Hepatocyte (in vitro differentiated cells): Measurements from ENCODE around the gene CFAP99.

Experiments
- EZH2phosphoT487 ChIP-seq: fragments of 200-600 bp; sonication (generic); IDR thresholded peaks from one replicate; pipeline ENCODE4 v1.6.1; 2018; ENCODE audit warnings: antibody characterized with exemption, mild to moderate bottlenecking, low read depth, moderate library complexity; ENCODE audit not compliant: unreplicated experiment, severe bottlenecking
- TF ChIP-seq, protein P1 (sequence below): fragments of 200-600 bp; sonication (generic); IDR thresholded peaks from 2 replicates; pipeline ENCODE4 v1.5.1; 2016; ENCODE audit warnings: antibody characterized with exemption, mild to moderate bottlenecking; ENCODE audit not compliant: poor library complexity

DNA sequence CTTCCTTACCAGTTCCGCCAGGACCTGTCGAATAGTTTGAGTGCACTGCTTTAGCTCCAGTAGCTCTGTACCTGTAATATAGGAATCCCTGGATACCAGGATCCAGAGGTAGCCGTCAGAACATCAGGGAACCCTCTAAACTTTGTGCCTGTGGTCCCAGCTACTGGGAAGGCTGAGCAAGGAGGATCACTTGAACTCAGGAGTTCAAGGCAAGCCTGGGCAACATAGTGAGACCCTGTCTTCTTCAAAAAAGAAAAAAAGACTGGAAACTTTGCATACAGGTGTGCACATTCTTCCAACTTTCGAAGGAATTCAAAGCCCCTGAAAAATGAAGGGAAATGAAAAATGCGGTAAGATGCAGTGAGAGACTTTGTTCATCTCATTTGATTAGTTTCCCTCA lies 85.1 kb downstream of the CFAP99 start:
- TF ChIP-seq, protein P1, sequence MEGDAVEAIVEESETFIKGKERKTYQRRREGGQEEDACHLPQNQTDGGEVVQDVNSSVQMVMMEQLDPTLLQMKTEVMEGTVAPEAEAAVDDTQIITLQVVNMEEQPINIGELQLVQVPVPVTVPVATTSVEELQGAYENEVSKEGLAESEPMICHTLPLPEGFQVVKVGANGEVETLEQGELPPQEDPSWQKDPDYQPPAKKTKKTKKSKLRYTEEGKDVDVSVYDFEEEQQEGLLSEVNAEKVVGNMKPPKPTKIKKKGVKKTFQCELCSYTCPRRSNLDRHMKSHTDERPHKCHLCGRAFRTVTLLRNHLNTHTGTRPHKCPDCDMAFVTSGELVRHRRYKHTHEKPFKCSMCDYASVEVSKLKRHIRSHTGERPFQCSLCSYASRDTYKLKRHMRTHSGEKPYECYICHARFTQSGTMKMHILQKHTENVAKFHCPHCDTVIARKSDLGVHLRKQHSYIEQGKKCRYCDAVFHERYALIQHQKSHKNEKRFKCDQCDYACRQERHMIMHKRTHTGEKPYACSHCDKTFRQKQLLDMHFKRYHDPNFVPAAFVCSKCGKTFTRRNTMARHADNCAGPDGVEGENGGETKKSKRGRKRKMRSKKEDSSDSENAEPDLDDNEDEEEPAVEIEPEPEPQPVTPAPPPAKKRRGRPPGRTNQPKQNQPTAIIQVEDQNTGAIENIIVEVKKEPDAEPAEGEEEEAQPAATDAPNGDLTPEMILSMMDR, result no peak
- no peak for TF ChIP-seq EZH2phosphoT487
